ENCODE measurements around the gene CDA.

DNA sequence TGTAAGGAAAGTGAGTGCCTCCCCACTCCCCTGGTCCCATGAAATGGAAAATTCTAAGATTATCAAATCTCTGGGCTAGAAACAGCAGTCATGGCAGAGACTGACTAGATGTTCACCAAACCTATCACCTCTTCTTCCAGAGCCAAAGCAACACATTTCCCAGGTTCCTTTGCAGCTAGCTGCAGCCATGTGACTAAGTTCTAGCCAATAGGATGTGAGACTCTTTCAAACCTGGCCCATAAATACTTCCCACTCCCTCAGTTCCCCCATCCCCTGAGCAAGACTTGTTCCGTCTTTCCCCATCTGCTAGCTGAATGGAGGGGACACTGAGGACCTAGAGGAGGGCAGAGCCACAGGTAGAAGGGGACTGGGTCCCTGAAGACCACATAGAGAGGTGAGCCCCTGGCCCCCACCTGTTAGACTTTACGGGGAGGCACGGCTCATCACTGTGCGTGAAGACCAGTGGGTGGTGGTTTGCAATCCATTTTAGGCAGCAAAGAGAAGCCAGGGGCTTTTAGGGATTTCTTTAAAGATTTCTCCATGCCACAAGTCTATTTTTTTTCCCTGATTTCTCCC is 19.3 kb upstream of the CDA start:
- TF ChIP-seq JUN (IDR thresholded peaks at IDR 0.05; ENCODE audit: borderline replicate concordance, insufficient read depth, insufficient read length, low read depth) (no peak), MYC (IDR thresholded peaks at IDR 0.05; ENCODE audit: low read depth, low read length) (no peak), EZH2 (IDR thresholded peaks at IDR 0.05; ENCODE audit: borderline replicate concordance, low read depth, low read length, severe bottlenecking) (no peak), POLR2A (IDR thresholded peaks at IDR 0.05; ENCODE audit: low read depth, low read length) (no peak)
- TF ChIP-seq, protein P1, sequence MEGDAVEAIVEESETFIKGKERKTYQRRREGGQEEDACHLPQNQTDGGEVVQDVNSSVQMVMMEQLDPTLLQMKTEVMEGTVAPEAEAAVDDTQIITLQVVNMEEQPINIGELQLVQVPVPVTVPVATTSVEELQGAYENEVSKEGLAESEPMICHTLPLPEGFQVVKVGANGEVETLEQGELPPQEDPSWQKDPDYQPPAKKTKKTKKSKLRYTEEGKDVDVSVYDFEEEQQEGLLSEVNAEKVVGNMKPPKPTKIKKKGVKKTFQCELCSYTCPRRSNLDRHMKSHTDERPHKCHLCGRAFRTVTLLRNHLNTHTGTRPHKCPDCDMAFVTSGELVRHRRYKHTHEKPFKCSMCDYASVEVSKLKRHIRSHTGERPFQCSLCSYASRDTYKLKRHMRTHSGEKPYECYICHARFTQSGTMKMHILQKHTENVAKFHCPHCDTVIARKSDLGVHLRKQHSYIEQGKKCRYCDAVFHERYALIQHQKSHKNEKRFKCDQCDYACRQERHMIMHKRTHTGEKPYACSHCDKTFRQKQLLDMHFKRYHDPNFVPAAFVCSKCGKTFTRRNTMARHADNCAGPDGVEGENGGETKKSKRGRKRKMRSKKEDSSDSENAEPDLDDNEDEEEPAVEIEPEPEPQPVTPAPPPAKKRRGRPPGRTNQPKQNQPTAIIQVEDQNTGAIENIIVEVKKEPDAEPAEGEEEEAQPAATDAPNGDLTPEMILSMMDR (IDR thresholded peaks at IDR 0.05; ENCODE audit: extremely low read depth in 1 of 2, insufficient read depth in 1 of 2, low read depth in 1 of 2, low read length in 2 of 2) = no peak
